Heart left ventricle (tissue), 16 donors: ENCODE results near the gene SPEG. TPM values are rescaled to one million over a fixed set of nuclear protein-coding genes. Genes with fewer than 3 reads are reported as not detected.

Source experiments
- ATAC-seq, 4 donors: fragments of 200-7000 bp; cut with Tn5 transposase; one replicate each; pipeline ENCODE4 v1.9.1; 2020 to 2022; ENCODE audit warnings: moderate library complexity in 4 of 4, mild to moderate bottlenecking in 3 of 4, moderate number of reproducible peaks in 1 of 4
- DNase-seq, 5 donors: peaks; one replicate each; pipeline ENCODE4 v3.0.0-alpha.2; 2020
- H3K27ac ChIP-seq, 12 donors: fragments of 200-600 bp; sonication (generic) in 4 of 12; one replicate each; pipeline versions ENCODE4 v1.5.0 to v1.8.0; 2016 to 2022; ENCODE audit warnings: mild to moderate bottlenecking in 2 of 12
- H3K27me3 ChIP-seq, 9 donors: fragments of 200-600 bp; sonication (generic) in 2 of 9; one replicate each; pipeline versions ENCODE4 v1.5.1 to v1.8.0; 2016 to 2022; ENCODE audit warnings: mild to moderate bottlenecking in 3 of 9
- H3K36me3 ChIP-seq, 9 donors: fragments of 200-600 bp; sonication (generic) in 2 of 9; one replicate each; pipeline versions ENCODE4 v1.5.0 to v1.8.0; 2018 to 2022; ENCODE audit warnings: mild to moderate bottlenecking in 2 of 9
- H3K4me1 ChIP-seq, 12 donors: fragments of 200-600 bp; sonication (generic) in 4 of 12; one replicate each; pipeline versions ENCODE4 v1.5.0 to v1.8.0; 2016 to 2022; ENCODE audit warnings: mild to moderate bottlenecking in 3 of 12
- H3K4me3 ChIP-seq, 12 donors: fragments of 200-600 bp; sonication (generic) in 4 of 12; one replicate each; pipeline versions ENCODE4 v1.5.0 to v1.8.0; 2017 to 2022; ENCODE audit warnings: mild to moderate bottlenecking in 9 of 12, moderate library complexity in 4 of 12
- H3K9me3 ChIP-seq, 12 donors: fragments of 200-600 bp; sonication (generic) in 4 of 12; one replicate each; pipeline versions ENCODE4 v1.5.0 to v1.8.0; 2016 to 2022; ENCODE audit warnings: mild to moderate bottlenecking in 1 of 12
- CTCF ChIP-seq, 12 donors: fragments of 200-600 bp; sonication (generic) in 4 of 12; IDR thresholded peaks; one replicate each; pipeline versions ENCODE4 v1.5.0 to v1.8.0; 2018 to 2022; ENCODE audit warnings: antibody characterized with exemption in 12 of 12, mild to moderate bottlenecking in 5 of 12
- POLR2A ChIP-seq, 2 donors: fragments of 450-650 bp; IDR thresholded peaks; one replicate each; pipeline ENCODE4 v1.6.1; 2017; ENCODE audit warnings: antibody characterized with exemption in 2 of 2, mild to moderate bottlenecking in 2 of 2, moderate library complexity in 2 of 2
- WGBS, 4 donors: extraction: QIAGEN DNeasy Blood & Tissue Kit in 2 of 4; methylation state at CpG; one replicate each; pipeline versions ENCODE4 v1.1.5 to v1.1.7; 2013 to 2018; 5-methylcytosine and 5-hydroxymethylcytosine counted together
- intact Hi-C, 10 donors: fragments of 100-400 bp; cut with DNase I; formaldehyde crosslinking; loops; one replicate each; pipeline versions ENCODE4 v1.11.1 to v1.14.2; 2022
- polyA plus RNA-seq, 2 donors: library from polyadenylated mRNA; stranded (reverse); fragments of 200-250 nt; gene quantifications; one replicate each; pipeline ENCODE4 v1.2.3, GENCODE V29; 2013
- total RNA-seq, 9 donors: library from RNA; depleted of rRNA in 2 of 9; stranded (reverse); fragments of >200 nt in 2 of 9; fragmentation: NEBNext Ultra II Directional in 3 of 9; extraction: Animal tissue kit (Norgen Biotek cat#: 25700) in 3 of 9; gene quantifications; one replicate each; pipeline versions ENCODE4 v1.1.0 to v1.2.4, GENCODE V29; 2016 to 2023
- donor health status: ischemic (EF 13 %, LVEDD 7.1; RV severe dilation, severe dysfunction).
- donor health status: healthy with polysubstance abuse.
- donor health status: DM: no; HTN: yes; CAD: no.
- donor health status: DM: no; HTN: no; CAD: no.
- donor health status: ischemic (EF 25% LVEDD 6.9; RV normal size, moderate dysfunction).
- donor health status: ischemic (EF 25% LVEDD 5.7; RV mildly dilated, moderate dysfunction).
- donor health status: healthy.
- donor health status: DM: yes; HTN: yes; CAD: no.
- donor health status: ischemic (EF 35%, LVEDD 5.7; RV mildly dilated, moderate dysfunction).
- donor health status: nonischemic (EF 11% LVEDD 7.7; RV severe dilation, severe dysfunction).
- donor health status: DM: yes; HTN: yes; CAD: no.
- donor health status: PGD.
- donor health status: ischemic (EF 29% LVEDD 5.4; RV normal size, mild dysfunction).
- donor health status: nonischemic (EF 23%, LVEDD 6.1; RV moderate dilation, normal function).

The SPEG gene
- total and polyA plus RNA-seq, 11 donors: 64.8 to 150 (median 108) TPM

- peaks cover 0 to 58% (median 42%) of the 10 kb centered on the region in 9 donors for H3K36me3 ChIP-seq
- H3K9me3 ChIP-seq: no peaks in the 10 kb centered on the region
- TF ChIP-seq CTCF (IDR thresholded peaks at IDR 0.05) (no peak), POLR2A (IDR thresholded peaks at IDR 0.05) (no peak)
- H3K27me3 ChIP-seq: peaks cover 0 to 1% (median 0%) of the 10 kb centered on the region in 9 donors
- DNase-seq (no peak), ATAC-seq (no peak)
- H3K27ac ChIP-seq: no peak overlapping the region
- peaks cover 0 to 27% (median 16%) of the 10 kb centered on the region in 12 donors for H3K4me1 ChIP-seq
- H3K4me3 ChIP-seq: no peak overlapping the region
- intact Hi-C loops: no loop called here
Measured at GRCh38 chr2:219502618-219503017, 68.0 kb downstream of the SPEG start.

- H3K27ac ChIP-seq: no peak overlapping the region
- 88 to 94% (median 91%) methylated on average over 7 to 9 of the region's 9 CpGs for WGBS, 4 donors
- TF ChIP-seq POLR2A (IDR thresholded peaks at IDR 0.05) (no peak), CTCF (IDR thresholded peaks at IDR 0.05) (no peak)
- H3K27me3 ChIP-seq: peaks cover 0 to 12% (median 0%) of the 10 kb centered on the region in 9 donors
- intact Hi-C loops: no loop called here
- H3K4me1 ChIP-seq: peaks cover 0 to 36% (median 15%) of the 10 kb centered on the region in 12 donors
- no peak overlapping the region for H3K4me3 ChIP-seq
- H3K9me3 ChIP-seq: no peaks in the 10 kb centered on the region
- DNase-seq (no peak), ATAC-seq (no peak)
- H3K36me3 ChIP-seq: peaks cover 0 to 58% (median 42%) of the 10 kb centered on the region in 9 donors
Measured at GRCh38 chr2:219505585-219505984, 70.9 kb downstream of the SPEG start.

GRCh38 chr2:219506153-219506801 lies 71.6 kb downstream of the SPEG start:
- no peak for ATAC-seq
- peaks cover 0 to 18% (median 0%) of the 10 kb centered on the region in 9 donors for H3K27me3 ChIP-seq
- no peak overlapping the region for H3K27ac ChIP-seq
- no peaks in the 10 kb centered on the region for H3K9me3 ChIP-seq
- H3K4me3 ChIP-seq: no peak overlapping the region
- H3K4me1 ChIP-seq: peaks cover 0 to 37% (median 15%) of the 10 kb centered on the region in 12 donors
- no peak for TF ChIP-seq CTCF (IDR thresholded peaks at IDR 0.05)
- TF ChIP-seq POLR2A (IDR thresholded peaks at IDR 0.05): no peak
- 85 to 88% (median 87%) methylated on average over 7 to 23 of the region's 23 CpGs for WGBS, 4 donors
- DNase-seq: no peak
- H3K36me3 ChIP-seq: peaks cover 0 to 58% (median 42%) of the 10 kb centered on the region in 9 donors
- intact Hi-C loops: no loop called here

- Histone ChIP-seq H3K4me3 (no peak overlapping the region), H3K4me1 (peaks cover 0 to 37% (median 15%) of the 10 kb centered on the region in 12 donors), H3K27ac (peak overlapping the region in 1 of 12 donors; percentile 19), H3K27me3 (peaks cover 0 to 25% (median under 1%) of the 10 kb centered on the region in 9 donors), H3K36me3 (peaks cover 0 to 52% (median 42%) of the 10 kb centered on the region in 9 donors), H3K9me3 (no peaks in the 10 kb centered on the region)
- TF ChIP-seq POLR2A (IDR thresholded peaks at IDR 0.05) (no peak), CTCF (IDR thresholded peaks at IDR 0.05) (no peak)
- ATAC-seq (no peak), DNase-seq (peak in 1 of 5 donors; percentile 17)
- 80 to 84% (median 83%) methylated on average over 16 to 17 of the region's 17 CpGs for WGBS, 4 donors
- intact Hi-C loops: no loop called here
Measured at GRCh38 chr2:219506802-219507526, 72.3 kb downstream of the SPEG start.
